ENCODE data around the gene SMAD3. TPM values are rescaled to one million over a fixed set of nuclear protein-coding genes. Genes with fewer than 3 reads are reported as not detected.
A peak's percentile ranks its signal among the peaks of the same experiment; 100 is the strongest.

Gene SMAD3
- total and polyA plus RNA-seq, 2 donors (not counting 1 experiment from before 2014, with no cell fraction given): 55.9 to 163 TPM

DNA sequence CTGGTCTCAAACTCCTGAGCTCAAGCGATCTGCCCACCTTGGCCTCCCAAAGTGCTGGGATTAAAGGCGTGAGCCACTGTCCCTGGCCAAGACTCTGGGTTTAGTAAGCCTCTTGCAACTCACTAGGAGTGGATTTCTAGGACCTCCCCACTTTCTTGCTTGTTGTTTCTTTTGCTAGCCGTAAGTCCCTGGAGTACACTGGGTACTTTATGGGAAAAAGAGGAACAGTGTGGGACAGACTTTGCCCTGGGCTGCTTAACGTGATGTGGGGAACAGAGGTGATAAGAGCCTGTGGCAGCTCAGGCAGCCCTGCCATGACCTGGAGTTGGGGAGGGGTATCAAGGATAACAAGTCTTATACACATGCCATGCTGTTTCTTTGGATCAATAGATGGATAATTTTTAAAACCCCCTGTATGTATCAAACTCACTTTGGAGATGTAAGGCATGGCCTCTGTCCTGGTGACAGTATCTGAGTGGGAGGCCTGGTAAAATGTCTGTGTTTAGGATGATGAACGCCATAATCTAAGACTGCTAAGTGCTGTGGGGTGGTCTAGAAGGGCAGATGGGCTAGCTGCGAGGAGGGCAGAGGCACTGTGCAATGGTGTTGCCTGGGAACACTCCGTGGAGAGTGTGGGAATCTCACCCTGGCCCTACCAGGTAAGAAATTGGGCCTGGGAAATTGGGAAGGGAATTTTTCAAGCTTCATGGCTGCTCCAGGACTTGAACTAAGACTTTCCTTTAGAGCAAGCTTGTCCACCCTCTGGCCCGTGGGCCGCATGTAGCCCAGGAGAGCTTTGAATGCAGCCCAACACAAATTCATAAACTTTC is 54.8 kb downstream of the SMAD3 start:
- peaks cover 100% of the 10 kb centered on the region for H3K79me2 ChIP-seq (ENCODE audit: control insufficient read depth, insufficient read depth, low read length)
- H3K27me3 ChIP-seq (replicated peaks in 1 of 4; ENCODE audit: control extremely low read depth in 1 of 4, control insufficient read depth in 3 of 4, insufficient read depth in 4 of 4, low read length in 3 of 4): no peaks in the 10 kb centered on the region
- no peaks in the 10 kb centered on the region for H4K20me1 ChIP-seq (ENCODE audit: control insufficient read depth, insufficient read depth, low read length, poor library complexity, severe bottlenecking)
- Mint-ChIP-seq H3K27ac (peak overlapping the region; percentile 96), H3K9me3 (ENCODE audit: insufficient read depth) (no peaks in the 10 kb centered on the region), H3K4me1 (peaks cover 91% of the 10 kb centered on the region), H3K4me3 (peak overlapping the region; percentile 82), H3K27me3 (no peaks in the 10 kb centered on the region)
- peaks cover 0 to 6% of the 10 kb centered on the region in 2 experiments for H3K36me3 ChIP-seq (replicated peaks in 1 of 2; ENCODE audit: control extremely low read depth in 1 of 2, control insufficient read depth in 1 of 2, extremely low read depth in 1 of 2, insufficient read depth in 2 of 2, low read length in 1 of 2)
- no peaks in the 10 kb centered on the region for H3K9me3 ChIP-seq (ENCODE audit: control extremely low read depth in 1 of 3, control insufficient read depth in 2 of 3, insufficient read depth in 1 of 3, low read length in 2 of 3)
- ChIA-PET POLR2A (interaction anchor here (1.5 to 6.4 kb wide), 6 partner anchors 10 to 38 kb away, joined by 7 to 40 read pairs (median 10); no protein-coding TSS in a partner anchor), CTCF (interaction anchor here (1.3 to 10.5 kb wide), 10 partner anchors 10 to 174 kb away, joined by 3 to 102 read pairs (median 7); partner anchors contain the start of gene SMAD3)
- H3K4me3 ChIP-seq (ENCODE audit: control extremely low read depth in 1 of 5, extremely low read depth in 1 of 5, insufficient read depth in 1 of 5, low read depth in 2 of 5, low read length in 4 of 5): peak overlapping the region in 2 of 5 experiments; percentile 43 to 54
- peak overlapping the region; percentile 90 to 91 for H3K27ac ChIP-seq (ENCODE audit: low read length in 2 of 2)
- intact Hi-C loops (cut with micrococcal nuclease): loop anchor here (2.0 kb wide), 1 partner anchor 55 kb away; the partner anchor contains the start of gene SMAD3
- WGBS (ENCODE audit: insufficient coverage): 88% methylated on average over 7 of the region's 9 CpGs
- H2AFZ ChIP-seq (ENCODE audit: insufficient read depth, low read depth, low read length, poor library complexity, severe bottlenecking): no peak overlapping the region
- H3K4me1 ChIP-seq (ENCODE audit: control insufficient read depth in 2 of 2, insufficient read depth in 2 of 2, low read length in 2 of 2): peaks cover 83 to 94% of the 10 kb centered on the region in 2 donors
- H3K4me2 ChIP-seq (replicated peaks; ENCODE audit: low read depth, low read length, poor library complexity, severe bottlenecking): peak overlapping the region; percentile 70
- peak overlapping the region; percentile 61 for H3K9ac ChIP-seq (ENCODE audit: low read length)
- TF ChIP-seq, protein P1, sequence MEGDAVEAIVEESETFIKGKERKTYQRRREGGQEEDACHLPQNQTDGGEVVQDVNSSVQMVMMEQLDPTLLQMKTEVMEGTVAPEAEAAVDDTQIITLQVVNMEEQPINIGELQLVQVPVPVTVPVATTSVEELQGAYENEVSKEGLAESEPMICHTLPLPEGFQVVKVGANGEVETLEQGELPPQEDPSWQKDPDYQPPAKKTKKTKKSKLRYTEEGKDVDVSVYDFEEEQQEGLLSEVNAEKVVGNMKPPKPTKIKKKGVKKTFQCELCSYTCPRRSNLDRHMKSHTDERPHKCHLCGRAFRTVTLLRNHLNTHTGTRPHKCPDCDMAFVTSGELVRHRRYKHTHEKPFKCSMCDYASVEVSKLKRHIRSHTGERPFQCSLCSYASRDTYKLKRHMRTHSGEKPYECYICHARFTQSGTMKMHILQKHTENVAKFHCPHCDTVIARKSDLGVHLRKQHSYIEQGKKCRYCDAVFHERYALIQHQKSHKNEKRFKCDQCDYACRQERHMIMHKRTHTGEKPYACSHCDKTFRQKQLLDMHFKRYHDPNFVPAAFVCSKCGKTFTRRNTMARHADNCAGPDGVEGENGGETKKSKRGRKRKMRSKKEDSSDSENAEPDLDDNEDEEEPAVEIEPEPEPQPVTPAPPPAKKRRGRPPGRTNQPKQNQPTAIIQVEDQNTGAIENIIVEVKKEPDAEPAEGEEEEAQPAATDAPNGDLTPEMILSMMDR (IDR thresholded peaks at IDR 0.05): no peak
- no peak for DNase-seq
- no peak for ATAC-seq (ENCODE audit: low read depth)
